ENCODE data around the gene STXBP4.

GRCh38 chr17:54948380-54948779 is 20.2 kb upstream of the STXBP4 start:
- no peak for TF ChIP-seq TAF1 (IDR thresholded peaks at IDR 0.05; ENCODE audit: borderline replicate concordance, insufficient read depth, low read length)
- TF ChIP-seq POLR2AphosphoS5 (IDR thresholded peaks at IDR 0.05; ENCODE audit: low read depth, low read length) = no peak
- TF ChIP-seq REST (IDR thresholded peaks at IDR 0.05; ENCODE audit: insufficient read depth in 1 of 2, low read depth in 2 of 2, low read length in 2 of 2) = no peak
